Neural cell (in vitro differentiated cells): ENCODE measurements around the gene HDAC9.

Source experiments
- CTCF ChIP-seq: fragments of 450-650 bp; IDR thresholded peaks from 2 replicates; pipeline ENCODE4 v1.5.1; 2014; ENCODE audit warnings: antibody characterized with exemption, mild to moderate bottlenecking, moderate library complexity; ENCODE audit not compliant: poor library complexity, severe bottlenecking
- EP300 ChIP-seq: fragments of 450-650 bp; conservative IDR thresholded peaks from 2 replicates; pipeline ENCODE4 v1.6.1; 2014; ENCODE audit warnings: antibody characterized with exemption, mild to moderate bottlenecking, moderate library complexity; ENCODE audit not compliant: poor library complexity, severe bottlenecking
- EZH2 ChIP-seq: fragments of 200-600, 300-800 bp; shearing (Covaris generic), sonication (generic); IDR thresholded peaks from 2 replicates; pipeline ENCODE4 v1.6.1; 2014; ENCODE audit warnings: antibody characterized with exemption, low read length, borderline replicate concordance, mild to moderate bottlenecking; ENCODE audit not compliant: insufficient read depth, poor library complexity, severe bottlenecking
- POLR2AphosphoS5 ChIP-seq: IDR thresholded peaks from 2 replicates; pipeline ENCODE4 v1.6.1; 2012
- RAD21 ChIP-seq: fragments of 450-650 bp; conservative IDR thresholded peaks from 2 replicates; pipeline ENCODE4 v1.6.1; 2014; ENCODE audit warnings: antibody characterized with exemption, mild to moderate bottlenecking, moderate library complexity
- SMC3 ChIP-seq: fragments of 450-650 bp; conservative IDR thresholded peaks from 2 replicates; pipeline ENCODE4 v1.6.1; 2014; ENCODE audit warnings: antibody characterized with exemption, mild to moderate bottlenecking, moderate library complexity; ENCODE audit not compliant: poor library complexity
- TAF1 ChIP-seq: IDR thresholded peaks from 2 replicates; pipeline ENCODE4 v1.6.1; 2012; ENCODE audit warnings: low read depth
- TF ChIP-seq, protein P1 (sequence below): IDR thresholded peaks from 2 replicates; pipeline ENCODE4 v1.6.1; 2012; ENCODE audit warnings: borderline replicate concordance

- TF ChIP-seq EZH2 (no peak), CTCF (no peak), TAF1 (no peak), EP300 (no peak), RAD21 (no peak), POLR2AphosphoS5 (no peak), SMC3 (no peak)
- TF ChIP-seq, protein P1, sequence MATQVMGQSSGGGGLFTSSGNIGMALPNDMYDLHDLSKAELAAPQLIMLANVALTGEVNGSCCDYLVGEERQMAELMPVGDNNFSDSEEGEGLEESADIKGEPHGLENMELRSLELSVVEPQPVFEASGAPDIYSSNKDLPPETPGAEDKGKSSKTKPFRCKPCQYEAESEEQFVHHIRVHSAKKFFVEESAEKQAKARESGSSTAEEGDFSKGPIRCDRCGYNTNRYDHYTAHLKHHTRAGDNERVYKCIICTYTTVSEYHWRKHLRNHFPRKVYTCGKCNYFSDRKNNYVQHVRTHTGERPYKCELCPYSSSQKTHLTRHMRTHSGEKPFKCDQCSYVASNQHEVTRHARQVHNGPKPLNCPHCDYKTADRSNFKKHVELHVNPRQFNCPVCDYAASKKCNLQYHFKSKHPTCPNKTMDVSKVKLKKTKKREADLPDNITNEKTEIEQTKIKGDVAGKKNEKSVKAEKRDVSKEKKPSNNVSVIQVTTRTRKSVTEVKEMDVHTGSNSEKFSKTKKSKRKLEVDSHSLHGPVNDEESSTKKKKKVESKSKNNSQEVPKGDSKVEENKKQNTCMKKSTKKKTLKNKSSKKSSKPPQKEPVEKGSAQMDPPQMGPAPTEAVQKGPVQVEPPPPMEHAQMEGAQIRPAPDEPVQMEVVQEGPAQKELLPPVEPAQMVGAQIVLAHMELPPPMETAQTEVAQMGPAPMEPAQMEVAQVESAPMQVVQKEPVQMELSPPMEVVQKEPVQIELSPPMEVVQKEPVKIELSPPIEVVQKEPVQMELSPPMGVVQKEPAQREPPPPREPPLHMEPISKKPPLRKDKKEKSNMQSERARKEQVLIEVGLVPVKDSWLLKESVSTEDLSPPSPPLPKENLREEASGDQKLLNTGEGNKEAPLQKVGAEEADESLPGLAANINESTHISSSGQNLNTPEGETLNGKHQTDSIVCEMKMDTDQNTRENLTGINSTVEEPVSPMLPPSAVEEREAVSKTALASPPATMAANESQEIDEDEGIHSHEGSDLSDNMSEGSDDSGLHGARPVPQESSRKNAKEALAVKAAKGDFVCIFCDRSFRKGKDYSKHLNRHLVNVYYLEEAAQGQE: no peak
These were observed 180.0 kb downstream of the HDAC9 start for GRCh38 chr7:18675579-18675978.
